ENCODE data around the gene HOMER2.
"Not testable (repeated sequence)": the region's sequence is repeated elsewhere in the genome, so short reads cannot be mapped to it uniquely, and the experiment has no call there.

The HOMER2 gene

GRCh38 chr15:82952158-82953081 lies at the start of gene HOMER2:
Gene HOMER2 (minus strand): TSS chr15:82952720. CDS start chr15:82952535, 185 bp downstream.
- no peak for DNase-seq (ENCODE audit: low read depth)

- not testable (repeated sequence) for DNase-seq (ENCODE audit: low read depth)
Measured at GRCh38 chr15:83000672-83001031, 48.1 kb upstream of the HOMER2 start.

GRCh38 chr15:82999905-83000671 lies 47.6 kb upstream of the HOMER2 start:
- DNase-seq (ENCODE audit: low read depth) = no peak

GRCh38 chr15:82999426-82999825 lies 46.9 kb upstream of the HOMER2 start:
- DNase-seq (ENCODE audit: low read depth) = no peak

DNA sequence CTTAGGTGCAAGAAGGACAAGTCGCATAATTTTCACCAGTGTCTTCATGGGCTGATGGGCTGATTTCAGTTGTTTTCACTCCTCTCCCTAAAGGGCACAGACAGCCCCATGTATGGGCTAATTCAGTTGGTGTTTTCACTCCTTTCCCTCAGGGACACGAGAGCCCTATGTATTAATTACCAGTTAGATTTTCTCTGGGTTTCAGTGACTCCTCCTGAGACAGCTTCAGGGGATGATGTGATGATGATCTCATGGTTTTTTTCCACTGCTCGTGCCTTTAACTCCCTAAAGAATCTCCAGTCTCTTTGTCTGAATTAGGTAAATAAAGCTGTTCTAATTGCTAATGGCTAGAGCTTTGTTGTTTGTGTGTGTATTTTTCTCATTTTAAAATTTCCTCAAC lies 43.4 kb upstream of the HOMER2 start:
- DNase-seq (ENCODE audit: low read depth) = no peak

DNA sequence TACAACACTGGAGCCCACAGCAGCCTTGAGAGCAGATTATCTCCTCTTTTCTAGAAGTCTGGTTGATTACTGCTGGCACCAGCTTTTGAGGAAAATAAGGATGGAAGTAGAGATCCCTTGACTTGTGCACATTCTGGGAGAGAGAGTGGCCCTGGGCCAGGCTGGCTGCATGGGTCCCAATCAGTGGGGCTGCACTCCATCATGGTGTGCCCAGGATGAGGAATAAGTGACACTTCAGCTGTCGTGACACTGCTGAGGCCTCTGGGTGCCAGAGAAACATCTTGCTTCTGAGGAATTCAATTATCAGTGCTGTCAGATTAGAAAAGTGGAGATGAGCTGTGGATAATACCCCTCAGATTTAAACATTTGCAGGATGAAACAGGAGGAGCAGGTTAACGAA lies 42.6 kb upstream of the HOMER2 start:
- no peak for DNase-seq (ENCODE audit: low read depth)

GRCh38 chr15:82993144-82993543 lies 40.6 kb upstream of the HOMER2 start:
- DNase-seq (ENCODE audit: low read depth) = no peak

DNA sequence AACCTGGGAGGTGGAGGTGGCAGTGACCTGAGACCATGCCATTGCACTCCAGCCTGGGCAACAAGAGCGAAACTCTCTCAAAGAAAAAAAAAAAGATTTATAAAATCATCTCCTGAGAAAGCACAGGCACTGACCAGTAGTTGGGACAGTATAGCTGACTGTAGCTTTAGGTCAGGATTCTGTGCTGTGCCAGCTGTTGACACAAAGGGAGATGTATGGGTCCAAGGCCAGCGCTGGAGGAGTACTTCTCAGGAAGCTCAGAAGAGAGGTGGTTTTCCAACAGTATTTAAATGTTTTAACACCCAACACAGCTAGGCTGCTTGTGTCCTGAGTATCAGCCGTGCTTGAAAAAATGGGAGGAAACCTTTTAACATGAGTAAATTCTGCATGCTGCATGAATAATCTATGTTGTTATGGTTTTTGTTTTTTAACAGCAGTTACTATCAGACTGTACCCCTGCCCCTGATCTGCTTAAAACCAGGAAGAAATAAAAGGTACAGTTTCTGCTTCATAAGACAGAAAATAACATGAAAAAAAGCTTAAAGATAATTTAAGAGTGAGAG lies 40.0 kb upstream of the HOMER2 start:
- no peak for DNase-seq (ENCODE audit: low read depth)

DNA sequence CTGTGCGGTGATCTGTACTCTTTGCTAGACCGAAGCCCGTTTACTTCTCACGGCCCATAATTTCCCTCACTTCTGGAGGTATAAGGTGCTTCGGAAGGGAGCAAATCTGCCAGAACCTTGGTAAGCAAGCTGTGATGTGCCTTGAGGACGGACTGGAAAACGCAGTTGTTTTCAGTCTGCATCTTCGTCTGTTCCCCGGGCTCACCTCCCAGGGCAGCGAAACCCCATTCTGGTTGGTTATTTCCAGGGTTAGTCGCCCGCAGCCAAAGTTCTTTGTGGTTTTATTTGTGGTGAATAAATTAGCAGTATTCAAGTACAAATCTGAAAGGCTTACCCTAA lies 33.9 kb upstream of the HOMER2 start:
- no peak for DNase-seq (ENCODE audit: low read depth)

DNA sequence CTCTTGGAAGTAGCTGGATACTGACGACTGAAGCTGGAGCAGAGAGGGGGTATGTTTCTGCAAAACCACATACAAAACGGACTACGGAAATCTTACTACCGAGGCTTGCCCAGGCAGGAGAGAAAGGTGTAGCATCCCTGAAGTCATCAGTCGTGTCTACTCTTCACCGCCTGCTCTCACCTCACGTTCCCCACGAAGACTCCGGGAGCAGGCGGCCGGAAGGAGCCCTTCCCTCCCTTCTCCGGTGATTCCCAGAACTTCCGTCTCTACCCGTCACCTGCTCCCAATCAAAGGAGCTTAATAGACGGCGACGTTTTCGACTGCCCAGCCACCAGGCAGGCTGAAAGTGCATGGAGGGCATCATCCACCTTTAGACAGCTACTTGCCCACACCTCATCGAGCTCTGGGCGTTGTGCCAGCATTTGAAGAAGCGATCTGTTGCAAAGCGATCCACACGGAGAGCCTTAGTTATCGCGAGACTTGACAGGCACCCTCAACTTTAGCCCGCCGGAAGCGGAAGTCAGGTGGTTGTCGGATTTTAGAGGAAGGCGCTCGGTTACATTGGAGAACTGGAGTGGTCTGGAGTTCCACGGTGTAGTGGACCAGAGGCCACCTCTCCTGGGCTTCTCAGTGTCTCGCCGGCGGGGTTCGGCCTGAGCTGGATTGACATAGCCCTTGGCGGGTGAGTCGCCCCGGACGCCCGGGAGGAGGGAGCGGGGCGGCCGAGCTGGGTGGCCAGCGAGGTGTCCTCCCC lies 33.3 kb upstream of the HOMER2 start, which contains the start of gene RAMAC:
Gene RAMAC (plus strand): TSS at position 523 of the 754 bp plus-strand sequence. CDS start 2,809 bp downstream, outside the sequence.
- peak; percentile 89 for DNase-seq (ENCODE audit: low read depth)

- no peak for DNase-seq (ENCODE audit: low read depth)
Measured at GRCh38 chr15:82980981-82981380, 28.5 kb upstream of the HOMER2 start.

- DNase-seq (ENCODE audit: low read depth) = no peak
Measured at GRCh38 chr15:82979726-82980125, 27.2 kb upstream of the HOMER2 start.

DNA sequence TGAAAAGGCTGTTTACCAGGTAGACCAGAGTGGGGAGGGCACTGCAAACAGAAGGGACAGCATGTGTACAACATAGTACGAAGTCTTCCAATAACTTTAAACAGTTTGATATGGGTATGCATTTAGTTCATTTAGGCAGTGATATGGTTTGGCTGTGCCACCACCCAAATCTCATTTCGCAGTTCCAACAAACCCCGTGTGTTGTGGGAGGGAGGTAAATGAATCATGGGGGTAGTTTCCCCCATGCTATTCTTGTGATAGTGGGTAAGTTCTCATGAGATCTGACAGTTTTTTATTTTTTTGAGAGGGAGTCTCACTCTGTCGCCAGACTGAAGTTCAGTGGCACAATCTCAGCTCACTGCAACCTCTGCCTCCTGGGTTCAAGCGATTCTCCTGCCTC lies 25.9 kb upstream of the HOMER2 start:
- DNase-seq (ENCODE audit: low read depth) = no peak

- DNase-seq (ENCODE audit: low read depth) = no peak
Measured at GRCh38 chr15:82977076-82977475, 24.6 kb upstream of the HOMER2 start.

DNA sequence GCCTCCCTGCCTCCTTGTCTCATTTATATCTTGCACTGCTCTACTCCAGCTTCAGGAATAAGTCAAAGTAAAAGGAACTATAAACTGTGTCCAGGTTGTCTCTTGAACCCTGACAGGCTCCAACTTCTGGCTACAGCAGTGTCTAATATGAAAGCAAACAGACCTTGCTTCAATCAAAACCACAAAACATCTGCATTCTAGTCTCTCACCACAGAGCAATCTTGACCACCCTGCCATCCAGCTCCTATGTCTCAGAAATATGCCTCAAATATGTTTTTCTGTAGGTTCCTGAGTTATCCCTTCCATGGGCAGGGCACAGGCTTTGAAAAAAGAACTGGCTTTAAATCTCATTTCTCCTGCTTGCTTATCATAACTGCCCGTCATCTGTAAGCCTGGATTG lies 20.5 kb upstream of the HOMER2 start:
- no peak for DNase-seq (ENCODE audit: low read depth)

- DNase-seq (ENCODE audit: low read depth) = no peak
Measured at GRCh38 chr15:82971218-82971984, 18.9 kb upstream of the HOMER2 start.

DNA sequence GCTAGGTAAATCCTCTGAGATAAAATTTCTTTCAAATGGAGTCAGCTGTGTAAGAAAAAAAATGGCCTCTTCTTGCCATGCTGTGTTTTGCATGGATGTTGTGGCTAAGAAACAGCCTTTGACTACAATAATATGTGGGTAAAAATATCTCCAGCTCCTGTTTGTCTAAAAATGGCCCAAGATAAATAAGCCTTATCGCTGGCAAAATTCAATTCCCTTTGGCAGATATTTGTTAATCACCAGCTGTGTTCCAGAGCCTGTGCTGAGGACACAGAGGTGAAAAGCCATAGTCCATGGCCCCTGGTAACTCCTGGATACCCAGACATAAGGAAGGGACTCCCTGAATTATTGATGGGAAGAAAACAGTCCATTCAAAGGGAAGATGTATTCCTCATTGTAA lies 18.2 kb upstream of the HOMER2 start:
- no peak for DNase-seq (ENCODE audit: low read depth)

DNA sequence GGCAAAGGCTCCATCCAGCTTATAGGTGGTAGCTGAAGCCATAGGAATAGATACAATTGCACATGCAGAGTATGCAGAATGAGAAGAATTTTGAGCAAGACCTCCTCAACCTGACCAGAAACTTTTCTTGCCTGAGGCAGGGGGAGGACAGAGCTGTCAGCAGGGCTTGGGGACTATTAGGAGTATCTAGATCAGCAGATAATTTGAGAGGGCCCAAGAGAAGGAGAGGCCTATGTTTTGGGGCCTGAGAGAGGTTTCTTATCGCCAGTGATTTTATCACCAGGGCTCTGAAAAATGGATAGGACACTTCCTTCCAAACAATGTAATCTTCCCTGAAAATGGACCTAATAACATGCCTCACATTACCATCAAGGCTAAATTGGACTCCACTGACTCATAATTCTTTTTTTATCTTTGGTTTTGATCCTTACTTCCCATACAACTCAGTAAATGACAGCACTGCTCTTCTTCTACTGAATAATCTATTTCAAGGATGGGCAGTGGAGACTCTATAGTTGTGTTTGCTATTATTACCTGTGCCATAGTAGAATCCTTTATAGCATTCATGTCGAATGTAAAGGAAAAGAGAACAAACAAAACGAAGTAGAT lies 17.7 kb upstream of the HOMER2 start:
- no peak for DNase-seq (ENCODE audit: low read depth)

- no peak for DNase-seq (ENCODE audit: low read depth)
Measured at GRCh38 chr15:82969353-82969752, 16.8 kb upstream of the HOMER2 start.

DNA sequence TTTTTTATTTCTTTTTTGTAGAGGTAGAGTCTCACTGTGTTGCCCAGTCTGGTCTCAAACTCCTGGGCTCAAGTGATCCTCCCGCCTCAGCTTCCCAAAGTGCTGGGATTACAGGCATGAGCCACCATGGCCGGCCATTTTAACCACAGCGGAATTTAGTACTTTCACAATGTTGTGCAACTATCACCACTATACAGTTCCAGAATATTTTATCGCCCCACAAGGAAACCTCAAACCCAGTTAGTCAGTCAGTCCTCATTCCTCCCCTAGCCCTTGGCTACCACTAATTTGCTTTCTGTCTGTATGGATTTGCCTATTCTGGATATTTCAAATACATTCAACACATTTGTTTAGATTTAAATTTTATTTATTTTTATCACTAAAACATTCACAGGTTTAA lies 15.5 kb upstream of the HOMER2 start:
- no peak for DNase-seq (ENCODE audit: low read depth)

GRCh38 chr15:82966671-82967071 lies 14.2 kb upstream of the HOMER2 start:
- no peak for DNase-seq (ENCODE audit: low read depth)

All from stimulated activated CD8-positive, alpha-beta memory T cell treated with anti-CD3 and anti-CD28 coated beads, Interleukin-12 subunit alpha, Interleukin-12 subunit beta, amount 100 ng/mL, for 1 hour (primary cell).